HL-60/S4 (cell line): Measurements from ENCODE around the gene AVPI1.

Experiments
- in situ Hi-C: fragments of 300-500 bp; cut with MboI; formaldehyde crosslinking; loops from 2 replicates; pipeline ENCODE4 v1.14.3; 2022; ENCODE audit warnings: low sequenced_read_pairs

Gene AVPI1, protein sequence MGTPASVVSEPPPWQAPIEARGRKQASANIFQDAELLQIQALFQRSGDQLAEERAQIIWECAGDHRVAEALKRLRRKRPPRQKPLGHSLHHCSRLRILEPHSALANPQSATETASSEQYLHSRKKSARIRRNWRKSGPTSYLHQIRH

DNA sequence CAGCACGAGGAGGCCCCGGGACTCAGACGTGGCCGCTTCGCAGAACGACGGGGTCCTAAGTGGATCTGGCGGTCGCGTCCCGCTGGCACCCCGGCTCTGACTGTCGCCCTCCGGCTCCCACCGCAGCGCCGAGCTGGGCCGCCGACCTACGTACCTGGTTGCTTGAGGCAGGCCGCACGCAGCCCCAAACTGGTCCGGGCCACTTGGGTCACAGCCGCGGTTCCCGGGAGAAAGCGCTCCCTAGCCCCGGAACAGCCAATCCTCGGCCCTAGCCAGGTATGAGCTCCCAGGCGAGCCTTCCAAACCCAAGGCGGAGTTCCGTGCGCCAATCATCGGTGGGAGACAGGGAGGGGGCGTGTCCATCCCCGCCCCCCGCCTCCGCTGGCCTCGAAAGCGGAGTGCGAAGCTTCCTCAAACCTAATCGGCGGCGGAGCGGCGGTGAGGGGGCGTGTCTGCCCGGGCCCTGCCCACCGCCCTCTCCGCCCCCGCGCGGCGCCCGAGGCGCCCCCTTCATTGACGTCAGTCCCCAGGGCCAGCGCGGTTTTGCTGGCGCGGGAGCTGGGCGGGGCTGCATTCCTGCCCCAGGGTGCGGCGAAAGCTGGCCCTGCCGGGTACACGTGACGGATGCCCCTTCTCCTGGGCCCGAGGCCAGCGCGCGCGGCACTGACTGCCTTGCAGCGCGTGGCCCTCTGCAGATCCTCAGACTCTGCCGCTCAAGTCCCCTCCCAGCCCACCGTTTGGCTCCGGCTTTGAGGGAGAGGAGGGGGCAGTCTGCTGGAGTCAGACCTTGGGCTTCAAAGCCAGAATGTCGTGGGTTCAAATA is at the start of gene AVPI1:
TSS of gene AVPI1 (minus strand) at position 280 of the 823 bp plus-strand sequence. CDS start 7,336 bp downstream, outside the sequence.
- in situ Hi-C loops, result no loop called here

DNA sequence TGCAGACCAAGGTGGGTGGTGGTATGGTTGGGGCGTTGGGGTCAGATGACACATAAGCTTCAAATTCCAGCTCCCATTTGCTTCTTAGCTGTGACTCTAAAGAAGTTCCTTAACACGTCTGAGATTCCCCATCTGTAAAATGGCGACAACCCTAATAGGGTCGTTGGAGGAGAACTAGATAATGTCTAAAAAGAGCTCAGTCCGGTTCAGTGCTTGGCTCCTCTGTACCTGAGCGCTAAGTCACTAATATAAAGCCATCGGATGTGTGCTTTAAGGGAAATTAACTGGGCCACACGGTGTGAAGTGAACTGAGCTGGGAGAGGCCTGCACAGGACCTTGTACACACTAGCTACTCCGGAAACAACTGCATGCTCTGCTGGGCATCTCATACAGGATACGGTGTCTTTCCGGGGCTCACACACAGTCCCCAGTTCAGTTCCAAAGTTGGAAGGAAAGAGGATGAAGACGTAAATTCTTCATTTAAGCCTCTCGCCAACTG is 49.4 kb upstream of the AVPI1 start:
- in situ Hi-C loops, result no loop called here

DNA sequence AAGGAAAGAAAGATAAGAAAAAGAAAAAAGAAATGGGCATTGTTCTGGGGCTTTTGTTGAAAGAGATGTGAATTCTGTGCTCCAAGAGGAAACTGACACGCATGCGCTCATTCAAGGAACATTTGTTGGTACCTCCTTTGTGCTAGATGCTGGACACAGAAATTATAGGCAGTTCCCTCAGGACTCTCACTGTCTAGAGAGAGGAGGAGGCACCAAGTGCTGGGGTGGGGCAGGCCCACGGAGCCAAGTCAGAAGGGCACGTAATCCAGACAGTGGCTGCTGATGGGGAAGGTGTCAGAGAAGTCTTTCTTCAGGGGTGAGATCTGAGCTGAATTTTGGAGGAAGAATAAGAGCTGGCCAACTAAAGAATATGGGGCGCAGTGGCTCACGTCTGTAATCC is 47.0 kb upstream of the AVPI1 start:
- in situ Hi-C loops, result loop anchor here (5.0 kb wide), 1 partner anchor 57 kb away; no protein-coding TSS in a partner anchor

DNA sequence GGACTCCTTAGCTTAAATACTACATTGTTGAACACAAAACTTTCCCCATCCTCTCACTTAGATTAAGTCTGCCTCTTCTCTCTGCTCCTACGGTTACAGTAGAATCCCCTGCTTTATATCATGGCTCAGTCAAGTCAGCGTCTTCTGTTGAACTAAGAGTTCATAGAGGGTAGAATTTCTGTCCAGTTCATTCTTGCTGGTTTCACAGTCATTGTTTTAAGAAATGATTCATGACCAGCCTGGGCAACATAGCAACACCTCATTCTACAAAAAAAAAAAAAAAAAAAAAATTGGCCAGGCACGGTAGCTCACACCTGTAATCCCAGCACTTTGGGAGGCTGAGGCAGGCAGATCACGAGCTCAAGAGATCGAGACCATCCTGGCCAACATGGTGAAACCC is 46.2 kb upstream of the AVPI1 start:
- in situ Hi-C loops, result loop anchor here (5.0 kb wide), 1 partner anchor 56 kb away; no protein-coding TSS in a partner anchor

DNA sequence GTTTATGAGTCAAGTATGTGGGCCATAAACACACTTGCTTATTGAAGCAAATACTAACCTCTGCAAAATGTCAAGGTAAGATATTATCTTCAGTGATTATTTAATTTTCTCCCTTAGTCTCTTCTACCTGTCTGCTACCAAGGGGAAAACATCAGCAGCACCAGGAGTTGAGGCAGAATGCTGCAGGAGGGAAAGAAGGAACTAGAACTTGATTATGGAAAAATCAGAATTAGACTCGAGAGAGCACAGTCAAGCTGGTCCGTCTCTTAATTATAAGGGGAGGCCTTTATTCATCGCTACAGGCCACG is 45.0 kb upstream of the AVPI1 start:
- in situ Hi-C loops, result loop anchor here (5.0 kb wide), 1 partner anchor 55 kb away; no protein-coding TSS in a partner anchor

DNA sequence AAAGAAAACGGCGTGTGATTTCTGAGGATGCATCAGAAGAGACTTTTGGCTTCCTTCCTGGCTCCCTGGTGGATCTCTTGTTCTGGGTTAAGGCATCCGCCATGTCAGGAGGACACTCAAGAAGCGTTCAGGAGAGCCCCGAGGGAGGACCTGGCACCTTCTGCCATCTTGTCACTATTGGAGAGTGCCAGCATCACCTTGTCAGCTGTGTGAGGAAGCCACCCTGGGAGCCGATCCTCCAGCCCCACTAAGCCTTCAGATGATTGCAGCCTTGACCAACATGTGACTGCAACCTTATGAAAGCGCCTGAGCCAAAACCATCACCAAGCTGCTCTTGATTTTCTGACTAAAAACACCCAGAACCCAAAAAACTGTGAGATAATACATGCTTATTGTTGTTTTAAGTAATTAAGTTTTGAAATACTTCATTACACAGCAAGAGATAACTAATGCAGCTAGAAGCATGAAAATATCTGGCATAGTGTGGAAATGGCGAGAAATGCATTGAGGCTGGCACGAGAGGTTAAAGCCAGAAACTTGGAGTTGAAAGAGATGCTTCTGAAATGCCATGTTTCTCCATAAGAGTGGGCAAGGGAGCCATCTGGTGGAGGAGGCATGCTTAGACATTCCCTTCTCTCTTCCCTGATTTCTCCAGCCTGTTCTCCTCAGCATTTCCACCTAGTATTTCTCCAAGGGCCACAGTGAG is 44.5 kb upstream of the AVPI1 start:
- in situ Hi-C loops, result loop anchor here (5.0 kb wide), 1 partner anchor 54 kb away; no protein-coding TSS in a partner anchor

DNA sequence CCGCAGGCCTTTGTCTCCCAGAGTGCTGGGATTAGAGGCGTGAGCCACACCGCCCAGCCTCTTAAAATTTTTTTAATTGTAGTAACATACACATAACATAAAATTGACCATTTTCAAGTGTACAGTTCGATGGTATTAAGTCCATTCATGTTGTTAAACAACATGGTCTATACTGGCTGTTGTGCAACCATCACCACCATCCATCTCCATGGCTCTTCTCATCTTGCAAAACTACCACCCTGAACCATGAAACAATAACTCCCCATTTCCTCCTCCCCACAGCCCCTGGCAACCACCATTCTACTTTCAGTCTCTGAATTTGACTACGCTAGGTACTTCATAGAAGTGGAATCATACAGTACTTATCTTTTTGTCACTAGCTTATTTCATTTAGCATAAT is 42.0 kb upstream of the AVPI1 start:
- in situ Hi-C loops, result no loop called here

DNA sequence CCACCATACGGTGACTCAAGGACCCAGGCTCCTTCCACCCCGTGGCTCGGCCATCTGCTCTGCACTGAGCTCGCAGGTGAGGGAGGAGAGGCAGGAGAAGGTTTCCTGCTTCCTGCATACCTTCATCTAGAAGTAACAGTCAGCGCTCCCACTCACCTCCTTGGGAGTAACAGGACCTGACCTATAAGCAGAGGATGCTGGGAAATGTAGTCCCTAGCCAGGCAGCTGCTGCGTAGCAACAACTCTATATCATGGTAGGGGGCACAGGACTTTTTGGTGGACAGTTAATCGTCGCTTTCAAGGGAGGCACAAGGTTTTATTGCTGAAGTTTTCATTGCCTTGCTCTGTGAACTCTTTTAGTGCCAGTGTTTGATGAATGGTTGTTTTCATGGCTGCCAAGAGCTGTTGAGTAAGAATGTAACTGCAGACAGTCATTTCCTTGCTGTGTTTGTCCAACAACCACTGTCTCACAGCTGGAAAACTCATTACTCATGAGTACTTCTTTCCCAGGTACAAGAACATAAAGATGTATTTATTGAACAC is 39.7 kb upstream of the AVPI1 start:
- in situ Hi-C loops, result no loop called here

DNA sequence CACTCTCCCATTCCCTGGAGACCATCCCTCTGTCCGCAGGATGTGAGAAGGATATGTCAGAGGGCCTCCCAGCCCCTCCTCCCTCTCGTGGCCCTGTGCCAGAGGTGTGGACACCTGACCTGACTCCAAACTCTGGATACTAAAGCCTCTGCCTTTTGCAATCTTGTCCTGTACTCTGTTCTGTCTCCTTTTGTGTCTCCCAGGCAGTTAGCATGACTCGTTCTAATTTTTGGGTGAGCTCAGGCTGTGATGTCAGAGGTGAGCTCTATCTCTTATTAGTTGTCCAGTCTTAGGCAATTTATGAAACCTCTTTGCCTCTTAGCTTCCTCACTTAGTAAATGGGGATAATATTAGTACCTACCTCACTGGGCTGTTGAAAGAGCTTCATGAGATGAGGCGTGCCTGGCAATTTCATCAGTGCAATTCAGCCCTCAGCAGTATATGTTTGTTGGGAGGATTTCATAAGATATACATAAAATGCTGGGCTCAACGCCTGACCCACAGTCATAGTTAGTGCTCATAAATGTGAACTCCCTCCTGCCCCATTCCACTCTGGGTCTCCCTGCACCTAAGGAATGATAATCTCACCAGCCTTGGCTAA is 37.4 kb upstream of the AVPI1 start:
- in situ Hi-C loops, result no loop called here

DNA sequence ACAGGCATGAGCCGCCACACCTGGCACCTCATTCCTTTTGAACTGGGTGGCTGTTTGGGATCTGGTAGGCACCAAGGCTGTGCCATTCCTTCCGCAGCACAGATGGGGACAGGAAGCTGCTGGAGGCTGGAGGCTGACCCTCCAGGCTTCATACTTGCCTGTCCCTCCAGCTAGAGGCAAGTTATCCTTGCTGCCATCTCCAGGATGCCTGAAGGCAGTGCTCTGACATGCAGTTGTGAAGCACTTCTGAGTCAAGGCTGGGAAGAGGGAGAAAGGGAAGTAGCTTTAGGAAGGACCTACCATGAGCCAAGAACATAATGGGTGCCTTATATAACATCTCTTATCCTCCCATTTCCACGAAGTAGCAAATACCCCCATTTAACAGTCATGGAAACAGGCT is 36.0 kb upstream of the AVPI1 start:
- in situ Hi-C loops, result no loop called here

DNA sequence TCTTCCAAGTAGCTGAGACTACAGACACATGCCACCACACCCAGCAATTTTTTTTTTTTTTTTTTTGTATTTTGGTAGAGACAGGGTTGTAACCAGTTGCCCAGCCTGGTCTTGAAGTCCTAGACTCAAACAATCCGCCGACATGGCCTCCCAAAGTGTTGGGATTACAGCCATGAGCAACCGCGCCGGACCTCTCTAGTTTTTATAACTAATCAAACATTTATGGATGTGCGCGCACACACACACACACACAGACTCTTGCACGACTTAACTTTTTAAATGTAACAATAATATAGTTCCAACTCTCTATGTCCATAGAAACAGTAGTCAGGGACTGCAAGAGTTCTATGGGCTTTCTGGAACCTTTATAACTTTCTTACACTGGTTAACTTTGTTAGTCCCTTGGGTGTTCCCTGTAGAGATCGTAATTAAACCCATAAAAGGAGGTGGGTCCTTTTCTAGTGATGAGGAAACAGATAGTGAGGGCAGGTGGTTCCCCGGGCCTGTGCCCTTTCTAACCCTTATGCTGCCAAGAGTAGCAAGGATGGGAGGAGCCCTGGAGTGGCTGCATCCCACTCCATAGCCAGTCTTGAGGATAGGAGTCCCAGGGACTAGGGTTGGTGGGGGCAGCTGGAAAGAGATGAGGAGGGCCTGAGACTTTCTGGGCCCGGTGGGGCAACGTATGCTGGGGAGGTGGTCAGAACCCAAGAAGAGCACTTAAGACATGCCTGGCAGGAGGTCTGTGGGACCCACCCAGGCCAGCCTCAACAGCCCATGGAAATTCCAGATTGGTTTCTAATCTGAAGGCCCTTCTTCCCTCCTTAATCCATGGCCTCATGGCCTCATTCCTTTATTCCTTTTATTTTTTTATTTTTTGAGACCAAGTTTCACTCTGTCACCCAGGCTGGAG is 35.1 kb upstream of the AVPI1 start:
- in situ Hi-C loops, result no loop called here

DNA sequence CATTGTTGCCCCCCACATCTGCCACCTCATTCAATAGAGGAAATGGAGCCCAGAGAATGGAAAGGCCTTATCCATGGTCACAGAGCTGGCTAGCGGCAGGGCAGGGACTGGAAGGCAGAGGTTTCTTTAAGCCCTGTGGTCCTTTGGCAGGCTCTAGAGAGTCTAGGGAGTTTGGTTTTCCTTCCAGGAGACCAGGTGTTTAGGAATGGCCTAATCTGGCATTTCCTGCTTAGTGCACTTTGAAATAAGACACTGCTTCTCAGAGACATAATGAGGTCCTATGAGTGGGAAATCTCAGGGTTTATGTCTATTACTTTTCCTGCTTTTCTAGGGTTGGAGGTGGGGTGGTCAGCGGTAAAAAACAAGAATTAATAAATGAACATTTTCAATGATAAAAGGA is 32.6 kb upstream of the AVPI1 start:
- in situ Hi-C loops, result no loop called here

DNA sequence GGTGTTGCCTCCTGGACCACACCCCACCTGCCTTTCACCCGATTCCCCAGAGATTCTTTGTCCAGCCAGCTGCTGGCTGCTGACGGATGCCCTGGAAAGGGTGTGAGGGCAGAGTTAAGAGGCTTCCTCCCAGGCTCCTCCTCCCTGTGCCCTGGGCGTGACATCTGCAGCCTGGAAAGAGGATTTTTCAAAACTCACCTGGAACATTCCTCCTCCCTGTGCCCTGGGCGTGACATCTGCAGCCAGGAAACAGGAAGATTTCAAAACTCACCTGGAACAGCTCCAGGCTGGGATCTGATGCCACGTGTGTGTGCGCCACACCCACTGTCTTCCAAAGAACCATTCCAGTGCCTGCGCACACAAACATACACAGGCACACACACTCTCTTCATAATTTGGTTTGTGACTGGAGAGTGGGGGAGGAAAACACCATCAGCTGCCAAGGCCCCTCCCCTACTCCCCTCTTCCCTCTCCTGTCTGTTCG is 31.7 kb upstream of the AVPI1 start:
- in situ Hi-C loops, result no loop called here

DNA sequence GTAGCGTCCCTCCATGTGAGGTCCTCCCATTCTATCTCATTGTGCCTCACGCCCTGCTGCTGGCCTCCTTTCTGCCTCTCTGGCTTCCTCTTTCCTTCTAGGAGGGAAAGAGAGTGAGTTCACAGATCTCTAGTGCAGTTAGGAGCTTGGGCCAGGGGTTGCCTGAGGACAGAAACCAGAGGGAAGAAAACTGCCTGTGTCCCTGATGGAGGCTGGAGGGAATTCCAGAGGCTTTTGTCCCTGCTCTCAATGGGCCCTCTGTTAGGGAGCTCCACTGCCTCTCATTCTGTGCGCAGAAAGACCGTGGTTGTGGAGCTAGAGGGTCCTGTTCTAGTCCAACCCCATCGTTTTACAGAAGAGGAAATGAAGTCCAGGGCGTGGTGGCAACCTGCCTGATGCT is 31.1 kb upstream of the AVPI1 start:
- in situ Hi-C loops, result no loop called here

DNA sequence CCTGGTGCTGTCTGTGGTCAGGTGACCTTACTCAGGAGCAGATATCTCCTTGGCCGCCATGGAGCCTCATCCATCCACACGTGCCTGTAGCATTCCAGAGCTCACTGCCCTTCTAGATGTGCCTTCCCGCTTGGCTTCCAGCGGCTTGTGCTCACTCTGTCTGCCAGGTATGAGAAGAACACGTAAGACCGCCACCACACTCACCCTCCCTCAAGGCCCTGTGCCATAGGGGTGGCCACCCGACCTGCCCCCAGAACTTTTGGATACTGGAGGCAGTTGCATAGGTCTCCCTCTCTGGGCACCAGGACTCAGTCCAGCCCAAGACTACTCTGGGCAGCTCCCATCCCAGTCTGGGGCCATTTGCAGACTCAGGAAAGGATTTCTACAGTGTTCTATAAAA is 30.6 kb upstream of the AVPI1 start:
- in situ Hi-C loops, result no loop called here

DNA sequence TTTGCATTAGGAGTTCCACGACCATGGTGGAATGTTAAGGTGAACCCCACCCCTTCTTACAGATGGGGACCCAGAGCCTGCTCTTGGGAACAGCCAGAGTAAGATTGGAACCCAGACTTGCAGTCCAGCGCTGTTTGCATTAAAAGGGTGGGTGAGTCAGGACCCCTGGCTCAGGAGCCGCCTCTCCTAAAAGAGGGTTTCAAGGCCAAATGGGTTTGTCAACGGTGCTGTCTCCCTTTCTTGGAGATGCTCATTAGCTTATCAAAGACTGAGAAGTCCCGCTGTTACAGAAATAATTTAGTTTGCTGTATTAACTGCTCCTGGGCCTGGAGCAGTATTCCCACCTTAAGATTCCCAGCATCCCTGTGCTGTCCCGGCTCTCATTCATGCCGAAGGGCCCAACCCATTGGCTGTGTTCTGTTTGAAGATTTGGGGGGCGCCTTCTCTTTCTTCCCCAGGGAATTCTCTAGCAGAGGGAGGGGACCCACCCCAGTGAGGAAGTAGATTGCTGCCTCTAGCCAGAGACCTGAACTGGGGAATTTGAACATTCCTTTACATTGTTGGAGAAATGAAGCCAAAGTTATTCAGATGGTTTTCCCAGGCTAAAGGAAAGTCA is 28.3 kb upstream of the AVPI1 start:
- in situ Hi-C loops, result no loop called here

DNA sequence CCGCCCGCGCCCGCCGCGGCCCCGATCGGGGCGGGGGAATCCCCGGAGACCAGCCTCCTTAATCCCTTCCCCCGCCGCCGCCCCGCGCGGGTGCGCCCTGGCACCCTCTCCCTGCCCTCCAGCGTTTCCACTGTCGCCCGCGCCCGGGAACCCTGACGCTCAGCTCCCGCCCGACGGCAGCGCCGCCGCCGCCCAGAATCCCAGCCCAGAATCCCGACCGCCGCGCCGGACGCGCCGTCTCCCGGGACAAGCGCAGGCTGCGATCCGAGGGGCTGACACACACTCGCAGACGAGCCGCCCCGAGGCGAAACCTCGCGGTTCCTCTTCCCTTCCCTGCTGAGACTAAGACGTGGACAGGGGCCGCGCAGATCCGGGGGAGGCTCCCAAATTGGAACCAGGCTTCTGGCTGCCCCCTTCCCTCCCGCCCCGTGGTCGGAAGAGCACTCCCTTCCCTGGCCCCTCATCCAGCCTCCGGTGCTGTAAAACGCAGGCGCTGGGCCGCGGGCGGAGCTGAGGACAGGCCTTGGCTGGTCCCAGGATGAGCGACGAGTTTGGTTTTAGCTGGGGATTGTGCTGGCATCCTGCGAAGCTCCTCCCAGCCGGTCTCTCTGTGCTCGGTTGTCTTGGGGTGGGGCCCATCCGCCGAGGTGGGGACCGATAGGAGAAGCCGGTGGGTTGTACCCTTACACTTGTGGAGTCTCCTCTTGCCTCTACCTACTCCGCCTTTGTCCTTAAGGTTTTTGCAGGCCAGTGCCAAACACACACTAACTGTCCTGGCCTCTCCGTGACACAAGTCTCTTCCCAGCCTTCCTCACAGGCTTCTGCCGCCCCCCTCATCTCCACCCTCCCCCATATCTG is 27.6 kb upstream of the AVPI1 start:
- in situ Hi-C loops, result no loop called here

DNA sequence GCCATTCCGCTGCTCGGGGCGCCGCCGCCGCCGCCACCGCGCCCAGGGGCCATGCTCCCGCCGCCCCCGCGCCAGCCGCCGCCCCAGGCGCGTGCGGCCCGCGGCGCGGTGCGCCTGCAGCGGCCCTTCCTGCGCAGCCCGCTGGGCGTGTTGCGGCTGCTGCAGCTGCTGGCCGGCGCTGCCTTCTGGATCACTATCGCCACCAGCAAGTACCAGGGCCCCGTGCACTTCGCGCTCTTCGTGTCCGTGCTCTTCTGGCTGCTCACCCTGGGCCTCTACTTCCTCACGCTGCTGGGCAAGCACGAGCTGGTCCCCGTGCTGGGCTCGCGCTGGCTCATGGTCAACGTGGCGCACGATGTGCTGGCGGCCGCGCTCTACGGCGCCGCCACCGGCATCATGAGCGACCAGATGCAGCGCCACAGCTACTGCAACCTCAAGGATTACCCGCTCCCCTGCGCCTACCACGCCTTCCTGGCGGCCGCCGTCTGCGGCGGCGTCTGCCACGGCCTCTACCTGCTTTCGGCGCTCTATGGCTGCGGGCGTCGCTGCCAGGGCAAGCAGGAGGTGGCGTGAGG is 26.9 kb upstream of the AVPI1 start:
- in situ Hi-C loops, result no loop called here
